Endothelial cell of umbilical vein (primary cell): ENCODE measurements around the gene ADIRF. TPM values are rescaled to one million over a fixed set of nuclear protein-coding genes. Genes with fewer than 3 reads are reported as not detected.
"Not testable (repeated sequence)": the region's sequence is repeated elsewhere in the genome, so short reads cannot be mapped to it uniquely, and the experiment has no call there.

Experiments used
- BruUV-seq: library from RNA; stranded (reverse); fragments of 400-500 nt; replicated peaks from 2 replicates; lab custom pipeline; 2021; lab: Mats Ljungman, UMichigan
- CTCF ChIA-PET: fragments of 300-600, 350-600 bp; sonication (Branson Sonifier 250); formaldehyde crosslinking; loops from one replicate; lab custom pipeline; 2021; ENCODE audit warnings: antibody characterized with exemption, inconsistent platforms; lab: Charles Lee
- POLR2A ChIA-PET: fragments of 300-600, 350-600 bp; sonication (Branson Sonifier 250); formaldehyde crosslinking; loops from one replicate; lab custom pipeline; 2021; ENCODE audit warnings: antibody characterized with exemption, inconsistent platforms; lab: Charles Lee
- DNase-seq: peaks from one replicate; pipeline ENCODE4 v3.0.0-alpha.2; 2011; ENCODE audit warnings: low read depth, low spot score
- FAIRE-seq: peaks from 2 replicates; lab custom pipeline; 2011; peaks lifted over from hg19 to GRCh38; lab: Jason Lieb, UNC
- H2AFZ ChIP-seq: 2 replicates; pipeline ENCODE4 v1.6.0; 2012; ENCODE audit warnings: low read depth, low read length, control low read depth, inconsistent platforms
- H3K27ac ChIP-seq: 2 replicates; pipeline ENCODE4 v1.5.1; 2011; ENCODE audit warnings: low read depth, mild to moderate bottlenecking, control low read depth, low read length, moderate library complexity; ENCODE audit not compliant: insufficient read depth
- H3K27me3 ChIP-seq, 2 experiments: 2 replicates each; pipeline versions ENCODE4 v1.6.0 to v1.6.1; 2011; ENCODE audit warnings: low read length in 2 of 2, mixed read lengths in 1 of 2; ENCODE audit not compliant: control insufficient read depth in 2 of 2, insufficient read depth in 2 of 2
- H3K36me3 ChIP-seq, 2 experiments: 2 replicates in 1 of 2; 3 replicates in 1 of 2; pipeline ENCODE4 v1.5.1; 2011; ENCODE audit warnings: low read length in 2 of 2, mild to moderate bottlenecking in 1 of 2, moderate library complexity in 1 of 2; ENCODE audit not compliant: control insufficient read depth in 2 of 2, insufficient read depth in 2 of 2; ENCODE audit errors: extremely low read depth in 1 of 2
- H3K4me1 ChIP-seq: 3 replicates; pipeline ENCODE4 v1.5.1; 2011; ENCODE audit warnings: mild to moderate bottlenecking, low read length; ENCODE audit not compliant: control insufficient read depth, insufficient read depth; ENCODE audit errors: extremely low read depth
- H3K4me2 ChIP-seq: 2 replicates; pipeline ENCODE4 v1.6.1; 2011; ENCODE audit warnings: low read length, control low read depth, mixed read lengths; ENCODE audit not compliant: insufficient read depth
- H3K4me3 ChIP-seq, 3 experiments: fragments of 200-600 bp in 1 of 3; sonication (generic), shearing (Covaris generic) in 1 of 3; replicated peaks in 1 of 3; 2 replicates each; pipeline ENCODE4 v1.5.1; 2011 to 2016; ENCODE audit warnings: control low read depth in 3 of 3, low read length in 3 of 3, mild to moderate bottlenecking in 2 of 3, inconsistent platforms in 1 of 3, low read depth in 1 of 3, moderate library complexity in 1 of 3; ENCODE audit not compliant: insufficient read depth in 1 of 3
- H3K79me2 ChIP-seq: 2 replicates; pipeline ENCODE4 v1.6.0; 2012; ENCODE audit warnings: low read length, inconsistent platforms; ENCODE audit not compliant: control insufficient read depth, insufficient read depth
- H3K9ac ChIP-seq: replicated peaks from 2 replicates; pipeline ENCODE3; 2011; ENCODE audit warnings: low read length, control low read depth; ENCODE audit not compliant: insufficient read depth; ENCODE audit errors: extremely low read depth
- H3K9me1 ChIP-seq: replicated peaks from 3 replicates; pipeline ENCODE4 v1.6.0; 2011; ENCODE audit warnings: mild to moderate bottlenecking, low read length; ENCODE audit not compliant: control insufficient read depth, insufficient read depth; ENCODE audit errors: extremely low read depth
- H3K9me3 ChIP-seq: replicated peaks from 2 replicates; pipeline ENCODE4 v1.5.1; 2012; ENCODE audit warnings: low read length, inconsistent platforms; ENCODE audit not compliant: control insufficient read depth, insufficient read depth
- H4K20me1 ChIP-seq: replicated peaks from 2 replicates; pipeline ENCODE3; 2011; ENCODE audit warnings: mild to moderate bottlenecking, low read length; ENCODE audit not compliant: control insufficient read depth, insufficient read depth; ENCODE audit errors: extremely low read depth
- FOS ChIP-seq: IDR thresholded peaks from 2 replicates; pipeline ENCODE4 v1.6.1; 2011; ENCODE audit warnings: mild to moderate bottlenecking, low read length, moderate library complexity, borderline replicate concordance; ENCODE audit not compliant: insufficient read depth
- GATA2 ChIP-seq: IDR thresholded peaks from 2 replicates; pipeline ENCODE4 v1.7.0; 2011; ENCODE audit warnings: low read depth, mild to moderate bottlenecking, moderate library complexity, mixed read lengths, low read length; ENCODE audit not compliant: insufficient read length, insufficient read depth
- POLR2AphosphoS5 ChIP-seq: IDR thresholded peaks from 2 replicates; pipeline ENCODE4 v1.6.1; 2012; ENCODE audit warnings: low read depth, mild to moderate bottlenecking, control low read depth, low read length, moderate library complexity; ENCODE audit not compliant: insufficient read depth
- dilution Hi-C: fragments of 300-500 bp; cut with MboI; formaldehyde crosslinking; loops from one replicate; pipeline ENCODE4 v1.15.0; 2019; ENCODE audit warnings: low sequenced_read_pairs; ENCODE audit not compliant: extremely low pct_ligation_motif_present
- intact Hi-C: fragments of 100-400 bp; cut with micrococcal nuclease; formaldehyde crosslinking; loops from one replicate; pipeline ENCODE4 v1.10.0; 2022
- polyA plus RNA-seq, 4 experiments: library from polyadenylated mRNA; depleted of rRNA in 3 of 4; stranded (reverse) in 3 of 4; unstranded in 1 of 4; fragments of >200 nt; gene quantifications; 2 replicates each; pipeline versions ENCODE4 v1.2.1 to v1.2.3, GENCODE V29; 2011 to 2012; ENCODE audit warnings: missing spikeins in 1 of 4
- total RNA-seq: library from RNA; stranded (reverse); gene quantifications from 2 replicates; pipeline ENCODE4 v1.2.3, GENCODE V29; 2021

The ADIRF gene
- total and polyA plus RNA-seq, 2 donors (not counting 3 experiments of a cell fraction or from before 2014, with no cell fraction given), result 3.7 to 4.4 TPM

DNA sequence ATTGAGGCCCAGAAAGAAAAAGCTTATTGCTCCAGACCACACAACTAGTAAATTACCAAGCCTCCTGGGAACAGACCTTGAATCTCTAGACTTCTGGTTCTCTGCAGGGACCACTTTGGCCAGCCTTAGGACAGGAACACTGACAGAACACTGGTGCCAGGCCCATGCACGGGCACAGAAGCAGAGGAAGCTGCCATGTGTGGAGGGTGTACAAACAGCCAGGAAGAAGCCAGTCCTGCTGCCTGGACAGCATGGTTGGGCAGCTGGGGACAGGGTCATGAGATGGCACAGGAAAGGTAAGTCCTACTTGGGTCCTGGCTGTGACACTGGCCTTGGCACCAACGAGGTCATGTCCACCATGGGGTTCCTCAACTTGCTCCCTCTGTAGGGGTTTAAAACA, 30.0 kb upstream of the ADIRF start:
- Histone ChIP-seq H4K20me1 (no peaks in the 10 kb centered on the region), H3K36me3 (peaks cover 44 to 60% of the 10 kb centered on the region in 2 experiments), H2AFZ (no peak overlapping the region), H3K4me1 (no peaks in the 10 kb centered on the region), H3K27ac (no peak overlapping the region), H3K27me3 (no peaks in the 10 kb centered on the region), H3K9me1 (no peaks in the 10 kb centered on the region), H3K9ac (no peak overlapping the region), H3K4me2 (no peak overlapping the region), H3K9me3 (no peaks in the 10 kb centered on the region), H3K79me2 (peaks cover 17% of the 10 kb centered on the region), H3K4me3 (no peak overlapping the region)
- no peak for TF ChIP-seq FOS
- TF ChIP-seq GATA2, result no peak
- TF ChIP-seq POLR2AphosphoS5, result no peak
- ChIA-PET POLR2A (no interaction called here), CTCF (interaction anchor here (0.7 to 12.5 kb wide), 5 partner anchors 9 to 214 kb away, joined by 3 to 325 read pairs (median 5); partner anchors contain the start of genes ADIRF, MMRN2 and SNCG)
- FAIRE-seq (no peak), DNase-seq (no peak)
- dilution Hi-C loops, result no loop called here
- intact Hi-C loops, result no loop called here
- no TSS peak for BruUV-seq

DNA sequence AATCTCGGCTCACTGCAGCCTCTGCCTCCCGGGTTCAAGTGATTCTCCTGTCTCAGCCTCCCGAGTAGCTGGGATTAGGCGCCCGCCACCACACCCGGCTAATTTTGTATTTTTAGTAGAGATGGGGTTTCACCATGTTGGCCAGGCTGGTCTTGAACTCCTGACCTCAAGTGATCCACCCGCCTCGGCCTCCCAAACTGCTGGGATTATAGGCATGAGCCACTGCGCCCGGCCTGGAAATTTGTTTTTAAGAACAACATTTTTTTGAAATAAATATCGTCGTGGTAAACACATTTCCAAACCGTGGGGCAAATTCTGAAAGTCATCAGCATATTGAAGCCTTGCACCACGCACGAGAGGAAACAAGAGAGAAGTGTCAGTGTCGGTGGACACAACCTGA, 28.2 kb upstream of the ADIRF start:
- BruUV-seq, H3K9me1 ChIP-seq, H3K4me3 ChIP-seq, H3K4me2 ChIP-seq, H3K9ac ChIP-seq, FAIRE-seq, dilution Hi-C loops, H3K9me3 ChIP-seq, H3K4me1 ChIP-seq, POLR2A ChIA-PET, H2AFZ ChIP-seq, intact Hi-C loops, H3K27me3 ChIP-seq, H4K20me1 ChIP-seq, H3K27ac ChIP-seq, DNase-seq: not testable (repeated sequence)
- Histone ChIP-seq H3K79me2 (peaks cover 23% of the 10 kb centered on the region), H3K36me3 (peaks cover 44 to 68% of the 10 kb centered on the region in 2 experiments)
- CTCF ChIA-PET, result interaction anchor here (0.7 to 12.5 kb wide), 6 partner anchors 9 to 209 kb away, joined by 4 to 325 read pairs (median 4); partner anchors contain the start of genes ADIRF, MMRN2 and SNCG
